Loucy (cell line): ENCODE measurements around the gene OR2T2.

Source experiments
- EZH2phosphoT487 ChIP-seq: fragments of 200-600 bp; IDR thresholded peaks from 2 replicates; pipeline ENCODE4 v1.6.1; 2018; ENCODE audit warnings: antibody characterized with exemption, mild to moderate bottlenecking, moderate library complexity, borderline replicate concordance
- TF ChIP-seq, protein P1 (sequence below): fragments of 200-600 bp; sonication (generic); conservative IDR thresholded peaks from 2 replicates; pipeline ENCODE4 v1.5.1; 2014; ENCODE audit warnings: mild to moderate bottlenecking, antibody characterized with exemption, low read length

DNA sequence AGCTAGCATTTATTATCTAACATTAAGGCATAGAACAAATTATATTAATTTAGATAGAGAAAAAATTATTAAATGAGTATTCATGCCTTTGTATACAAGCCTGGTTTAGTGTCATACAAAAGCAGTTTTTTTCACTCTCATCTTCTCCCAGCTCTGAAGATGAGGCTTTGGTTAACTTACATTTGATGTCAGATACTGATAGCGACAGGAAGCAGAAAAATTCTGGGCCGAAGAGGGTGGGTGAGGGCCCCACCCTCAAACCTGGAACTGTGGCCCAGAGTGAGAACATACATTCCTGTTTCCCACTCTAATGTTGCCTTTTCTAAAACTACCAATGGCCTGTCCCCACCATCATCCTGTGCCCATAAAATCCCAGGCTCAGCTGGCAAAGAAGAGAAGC lies 27.6 kb upstream of the OR2T2 start:
- TF ChIP-seq, protein P1, sequence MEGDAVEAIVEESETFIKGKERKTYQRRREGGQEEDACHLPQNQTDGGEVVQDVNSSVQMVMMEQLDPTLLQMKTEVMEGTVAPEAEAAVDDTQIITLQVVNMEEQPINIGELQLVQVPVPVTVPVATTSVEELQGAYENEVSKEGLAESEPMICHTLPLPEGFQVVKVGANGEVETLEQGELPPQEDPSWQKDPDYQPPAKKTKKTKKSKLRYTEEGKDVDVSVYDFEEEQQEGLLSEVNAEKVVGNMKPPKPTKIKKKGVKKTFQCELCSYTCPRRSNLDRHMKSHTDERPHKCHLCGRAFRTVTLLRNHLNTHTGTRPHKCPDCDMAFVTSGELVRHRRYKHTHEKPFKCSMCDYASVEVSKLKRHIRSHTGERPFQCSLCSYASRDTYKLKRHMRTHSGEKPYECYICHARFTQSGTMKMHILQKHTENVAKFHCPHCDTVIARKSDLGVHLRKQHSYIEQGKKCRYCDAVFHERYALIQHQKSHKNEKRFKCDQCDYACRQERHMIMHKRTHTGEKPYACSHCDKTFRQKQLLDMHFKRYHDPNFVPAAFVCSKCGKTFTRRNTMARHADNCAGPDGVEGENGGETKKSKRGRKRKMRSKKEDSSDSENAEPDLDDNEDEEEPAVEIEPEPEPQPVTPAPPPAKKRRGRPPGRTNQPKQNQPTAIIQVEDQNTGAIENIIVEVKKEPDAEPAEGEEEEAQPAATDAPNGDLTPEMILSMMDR: no peak
- no peak for TF ChIP-seq EZH2phosphoT487
